GM12892 (cell line): Measurements from ENCODE around the gene IFITM10.

ENCODE experiments used
- POLR2A ChIP-seq: IDR thresholded peaks from 2 replicates; pipeline ENCODE4 v1.6.1; 2011; ENCODE audit warnings: low read depth, low read length, control low read depth
- POLR2AphosphoS5 ChIP-seq: IDR thresholded peaks from 2 replicates; pipeline ENCODE4 v1.6.1; 2011; ENCODE audit warnings: low read depth, low read length, control low read depth
- TAF1 ChIP-seq: IDR thresholded peaks from 2 replicates; pipeline ENCODE4 v1.6.1; 2011; ENCODE audit warnings: low read depth, mild to moderate bottlenecking, control low read depth, low read length, borderline replicate concordance

DNA sequence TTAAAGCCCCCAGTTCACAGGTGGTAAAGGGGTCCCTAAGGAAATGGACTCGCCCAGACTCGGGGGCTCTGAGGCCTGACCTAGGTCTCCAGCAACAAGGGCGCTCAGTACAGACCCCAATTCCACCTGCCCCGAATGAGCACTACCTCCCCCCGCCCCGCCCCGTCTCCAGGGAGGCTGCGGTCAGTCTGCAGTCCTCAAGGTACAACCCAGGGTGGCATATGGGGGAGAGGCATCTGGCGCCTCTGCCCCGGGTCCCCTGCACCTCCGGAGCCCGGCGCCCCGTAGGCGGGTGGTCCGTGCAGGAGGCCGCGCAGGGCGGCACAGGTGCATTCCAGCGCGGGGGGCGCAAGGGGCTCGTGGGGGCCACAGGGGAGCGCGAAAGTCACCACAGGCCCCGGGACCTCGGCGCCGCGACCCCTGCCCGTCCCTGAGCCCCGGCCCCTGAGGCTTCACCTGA, 13.0 kb upstream of the IFITM10 start:
- TF ChIP-seq POLR2AphosphoS5 (no peak), POLR2A (no peak), TAF1 (no peak)
